Smooth muscle cell of the pulmonary artery (primary cell): ENCODE data around the gene TMEM59L. TPM values are rescaled to one million over a fixed set of nuclear protein-coding genes. Genes with fewer than 3 reads are reported as not detected.

ENCODE experiments used
- total RNA-seq: library from RNA; depleted of rRNA; stranded (reverse); fragments of >200 nt; gene quantifications from 2 replicates; pipeline ENCODE4 v1.2.3, GENCODE V29; 2014

TMEM59L gene
- 4.1 and 6.5 TPM in 2 replicates for total RNA-seq

DNA sequence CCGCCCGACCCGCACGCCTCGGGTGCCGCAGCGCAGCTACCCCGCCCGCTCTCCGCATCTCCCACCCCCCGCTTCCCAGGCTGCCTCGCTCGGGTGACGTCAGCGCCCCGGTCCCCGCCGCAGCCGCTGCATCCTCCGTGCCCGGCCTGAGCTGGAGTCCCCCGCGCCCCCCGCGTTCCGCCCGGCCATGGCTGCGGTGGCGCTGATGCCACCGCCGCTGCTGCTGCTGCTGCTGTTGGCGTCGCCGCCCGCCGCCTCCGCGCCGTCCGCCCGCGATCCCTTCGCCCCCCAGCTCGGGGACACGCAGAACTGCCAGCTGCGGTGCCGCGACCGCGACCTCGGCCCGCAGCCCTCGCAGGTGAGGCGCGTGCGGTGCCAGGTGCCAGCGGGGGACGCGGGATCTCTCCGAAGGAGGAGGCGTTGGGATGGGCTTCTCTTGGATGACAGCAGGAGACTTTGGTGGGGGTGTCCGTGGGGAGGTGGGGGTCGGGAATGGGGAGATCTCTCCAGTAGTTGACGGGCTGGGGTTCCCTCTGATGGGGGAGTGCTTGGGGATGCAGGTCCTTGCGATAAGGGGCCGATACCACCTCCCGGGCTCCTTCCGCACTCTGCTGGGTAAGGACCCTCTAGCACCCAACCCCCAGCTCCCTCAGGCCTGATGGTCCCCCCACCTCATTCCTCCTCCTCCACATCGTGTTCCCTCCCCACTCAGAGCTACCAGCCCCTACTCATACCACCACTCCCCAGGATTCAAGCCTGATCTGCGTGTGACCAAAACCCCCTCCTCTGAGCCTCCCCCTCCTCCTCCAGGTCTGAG, at the start of gene TMEM59L:
Gene TMEM59L (plus strand): TSS at position 99 of the 817 bp plus-strand sequence. CDS start 89 bp downstream, at position 188.

GRCh38 chr19:18571564-18572344, 40.9 kb upstream of the TMEM59L start, which contains the start of gene UBA52:
UBA52 (plus strand) TSS chr19:18571857; CDS start chr19:18573301, 1,444 bp downstream.

DNA sequence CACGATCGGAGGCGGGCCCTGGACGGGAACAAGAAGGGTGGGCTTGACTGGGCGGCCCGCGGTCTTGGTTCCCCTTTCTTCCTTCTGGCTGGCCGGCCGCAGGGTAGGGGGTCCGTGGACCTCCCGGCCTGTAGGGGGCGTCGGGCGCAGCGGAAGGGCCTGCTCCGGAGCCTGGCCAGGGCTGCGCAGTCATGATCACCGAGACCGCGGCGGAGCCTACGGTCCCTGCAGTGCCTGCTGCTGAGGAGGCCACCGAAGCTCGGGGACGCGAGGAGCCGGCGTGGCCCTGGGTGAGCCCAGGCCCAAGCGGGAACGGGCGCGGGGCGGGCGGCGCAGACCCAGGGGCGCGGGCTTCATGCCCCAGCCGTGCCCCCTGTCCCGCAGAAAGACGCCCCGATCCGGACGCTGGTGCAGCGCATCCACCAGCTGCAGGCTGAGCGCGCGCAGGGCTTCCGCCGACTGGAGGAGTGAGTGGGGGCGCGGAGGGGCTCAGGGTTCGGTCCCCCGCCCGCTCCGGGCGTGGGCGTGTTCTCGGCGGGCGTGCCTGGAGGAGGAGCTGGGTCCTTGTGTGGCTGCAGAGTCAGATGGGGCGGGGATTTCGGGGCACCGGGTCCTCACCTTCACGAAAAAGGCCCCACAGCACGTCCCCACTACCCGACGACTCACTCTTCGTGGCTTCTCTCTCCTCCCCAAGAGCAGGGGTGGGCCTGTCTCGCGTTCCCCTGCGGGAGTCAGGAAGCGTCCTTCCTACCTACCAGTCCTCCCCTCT, 23.9 kb upstream of the TMEM59L start, which contains the start of gene REX1BD:
Gene REX1BD (plus strand): TSS at position 188 of the 769 bp plus-strand sequence. CDS start 4 bp downstream, at position 192.

DNA sequence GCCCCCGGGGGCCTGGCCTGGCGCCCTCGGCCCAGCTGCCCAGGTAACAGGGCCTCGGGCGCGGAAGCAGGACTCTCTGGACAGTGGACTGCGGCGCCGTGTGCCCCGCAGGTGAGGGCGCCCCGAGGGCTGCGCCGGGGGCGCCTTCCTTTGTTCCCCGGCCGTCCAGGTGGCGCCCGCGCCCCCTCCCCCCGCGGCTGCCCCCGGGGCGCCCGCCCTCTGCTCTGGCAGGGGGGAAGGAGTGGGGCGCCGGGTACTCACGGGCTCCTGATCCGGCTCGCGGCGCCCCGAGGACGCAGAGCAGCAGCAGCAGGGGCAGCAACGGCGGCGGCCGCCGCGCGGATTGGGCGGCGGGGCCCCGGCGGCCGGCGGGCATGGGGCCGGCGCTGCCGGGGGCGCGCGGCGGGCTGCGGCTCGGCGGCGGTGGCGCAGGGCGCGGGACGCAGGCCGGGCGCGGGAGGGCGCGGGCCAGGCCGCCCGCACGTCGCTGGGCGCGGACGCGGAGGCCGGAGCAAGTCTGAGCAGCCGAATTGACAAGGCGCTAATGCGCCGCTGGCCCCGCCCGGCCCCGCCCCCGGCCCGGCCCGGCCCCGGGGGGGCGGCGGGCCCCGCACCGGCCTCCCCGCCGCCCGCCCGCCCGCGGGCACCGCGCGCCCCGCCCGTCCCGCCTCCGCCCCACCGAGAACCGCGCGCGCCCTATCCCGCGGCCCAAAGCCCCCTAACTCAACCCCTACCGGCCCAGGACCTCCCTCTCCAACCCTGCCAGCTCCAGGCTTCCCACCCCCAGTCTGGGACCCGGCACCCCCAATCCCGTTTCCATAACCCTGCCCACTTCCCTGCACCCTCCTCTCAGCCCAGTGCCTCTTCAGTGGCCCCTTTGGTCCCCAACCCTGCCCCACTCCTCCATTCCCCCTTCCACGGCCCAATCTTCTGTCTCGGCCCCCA, 6.1 kb upstream of the TMEM59L start, which contains the start of gene CRLF1:
Gene CRLF1 (minus strand): TSS at position 519 of the 945 bp plus-strand sequence. CDS start 143 bp downstream, at position 376.

DNA sequence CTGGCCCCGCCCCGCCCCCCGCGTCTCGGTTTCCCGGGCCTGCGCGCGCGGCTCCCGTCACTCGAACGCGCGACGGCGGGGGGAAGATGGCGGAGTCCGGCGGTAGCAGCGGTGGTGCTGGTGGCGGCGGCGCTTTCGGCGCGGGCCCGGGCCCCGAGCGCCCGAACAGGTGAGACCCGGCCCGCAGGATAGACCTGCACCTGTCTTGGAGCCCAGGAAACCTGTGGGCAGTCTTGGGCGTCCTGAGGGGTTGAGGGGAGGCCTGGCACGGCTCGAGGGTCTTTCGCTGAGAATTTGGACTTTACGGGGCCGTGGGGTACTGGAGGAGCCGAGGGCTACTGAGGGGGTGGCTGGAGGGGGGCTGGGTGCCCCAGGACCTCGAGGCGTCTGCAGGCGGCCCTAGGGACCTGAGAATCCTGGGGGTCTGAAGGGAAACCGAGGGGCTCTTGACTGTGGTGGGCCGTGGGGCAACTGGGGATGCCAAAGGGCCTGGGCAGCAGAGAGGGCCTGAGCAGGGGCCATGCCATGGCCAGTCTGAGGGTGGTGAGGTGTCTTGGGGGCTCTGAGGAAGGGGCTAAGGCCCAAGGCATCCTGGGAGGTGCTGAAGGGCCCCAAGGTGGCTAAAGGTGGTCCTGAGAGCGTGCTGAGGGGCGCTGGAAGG, 24.4 kb downstream of the TMEM59L start, which contains the start of gene KLHL26:
Gene KLHL26 (plus strand): TSS at position 60 of the 661 bp plus-strand sequence. CDS start 27 bp downstream, at position 87.

Other genes starting within 250 kb of the TMEM59L start
- gene GDF15, start 226.7 kb upstream of the TMEM59L start, total RNA-seq: 78.5 and 124 TPM in 2 replicates
- gene LRRC25, start 215.2 kb upstream of the TMEM59L start, total RNA-seq: 0.07 TPM in 2 replicates
- 50.0 and 70.0 TPM in 2 replicates for gene SSBP4, start 193.5 kb upstream of the TMEM59L start, total RNA-seq
- 16.9 and 63.8 TPM in 2 replicates for gene ISYNA1, start 174.7 kb upstream of the TMEM59L start, total RNA-seq
- 15.2 and 15.3 TPM in 2 replicates for gene ELL, start 90.8 kb upstream of the TMEM59L start, total RNA-seq
- 299 and 304 TPM in 2 replicates for gene FKBP8, start 69.3 kb upstream of the TMEM59L start, total RNA-seq
- 70.5 and 81.7 TPM in 2 replicates for gene KXD1, start 55.0 kb upstream of the TMEM59L start, total RNA-seq
- 599 and 748 TPM in 2 replicates for gene UBA52, start 41.0 kb upstream of the TMEM59L start, total RNA-seq
- gene REX1BD, start 24.1 kb upstream of the TMEM59L start, total RNA-seq: 32.8 and 34.7 TPM in 2 replicates
- 68.1 and 189 TPM in 2 replicates for gene CRLF1, start 6.1 kb upstream of the TMEM59L start, total RNA-seq
- gene KLHL26, start 24.2 kb downstream of the TMEM59L start, total RNA-seq: 13.8 and 14.5 TPM in 2 replicates
- gene CRTC1, start 70.8 kb downstream of the TMEM59L start, total RNA-seq: 4.2 and 5.3 TPM in 2 replicates
- gene COMP, start 178.4 kb downstream of the TMEM59L start, total RNA-seq: 0.53 and 2.5 TPM in 2 replicates
- 71.8 and 84.5 TPM in 2 replicates for gene UPF1, start 219.1 kb downstream of the TMEM59L start, total RNA-seq